Keratinocyte (primary cell): ENCODE results near the gene TSHR.

Experiments
- EZH2 ChIP-seq: IDR thresholded peaks from one replicate; pipeline ENCODE4 v1.6.1; 2012; ENCODE audit warnings: inconsistent platforms, mild to moderate bottlenecking, low read length, moderate library complexity
- TF ChIP-seq, protein P1 (sequence below), 3 experiments: IDR thresholded peaks in 1 of 3; conservative IDR thresholded peaks in 1 of 3; optimal IDR thresholded peaks in 1 of 3; 2 replicates in 2 of 3; 3 replicates in 1 of 3; pipeline versions ENCODE3 to v1.5.1; 2011; ENCODE audit warnings: low read length in 3 of 3, mild to moderate bottlenecking in 3 of 3, moderate library complexity in 2 of 3, control low read depth in 1 of 3, inconsistent platforms in 1 of 3; ENCODE audit not compliant: insufficient read depth in 2 of 3; ENCODE audit errors: extremely low read depth in 1 of 3

DNA sequence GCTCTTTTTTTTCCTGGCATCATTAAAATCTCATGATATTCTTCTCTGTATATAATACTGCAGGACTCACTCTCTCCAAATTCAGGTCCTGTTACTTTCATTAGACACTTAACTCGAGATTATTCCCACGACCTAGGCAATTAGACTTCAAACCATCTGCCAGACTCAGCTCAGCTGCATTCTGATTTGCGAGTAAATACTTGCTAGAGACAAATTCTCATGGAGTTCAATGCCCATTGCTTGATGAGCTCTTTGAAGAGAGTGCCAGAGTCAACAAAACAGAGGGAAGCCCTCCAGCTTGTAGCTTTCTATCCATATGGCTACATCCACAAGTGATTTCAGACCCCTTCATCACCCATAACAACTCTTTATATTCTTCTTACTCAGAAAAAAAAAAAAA lies 177.0 kb downstream of the TSHR start:
- TF ChIP-seq, protein P1, sequence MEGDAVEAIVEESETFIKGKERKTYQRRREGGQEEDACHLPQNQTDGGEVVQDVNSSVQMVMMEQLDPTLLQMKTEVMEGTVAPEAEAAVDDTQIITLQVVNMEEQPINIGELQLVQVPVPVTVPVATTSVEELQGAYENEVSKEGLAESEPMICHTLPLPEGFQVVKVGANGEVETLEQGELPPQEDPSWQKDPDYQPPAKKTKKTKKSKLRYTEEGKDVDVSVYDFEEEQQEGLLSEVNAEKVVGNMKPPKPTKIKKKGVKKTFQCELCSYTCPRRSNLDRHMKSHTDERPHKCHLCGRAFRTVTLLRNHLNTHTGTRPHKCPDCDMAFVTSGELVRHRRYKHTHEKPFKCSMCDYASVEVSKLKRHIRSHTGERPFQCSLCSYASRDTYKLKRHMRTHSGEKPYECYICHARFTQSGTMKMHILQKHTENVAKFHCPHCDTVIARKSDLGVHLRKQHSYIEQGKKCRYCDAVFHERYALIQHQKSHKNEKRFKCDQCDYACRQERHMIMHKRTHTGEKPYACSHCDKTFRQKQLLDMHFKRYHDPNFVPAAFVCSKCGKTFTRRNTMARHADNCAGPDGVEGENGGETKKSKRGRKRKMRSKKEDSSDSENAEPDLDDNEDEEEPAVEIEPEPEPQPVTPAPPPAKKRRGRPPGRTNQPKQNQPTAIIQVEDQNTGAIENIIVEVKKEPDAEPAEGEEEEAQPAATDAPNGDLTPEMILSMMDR (optimal IDR thresholded peaks at IDR 0.05 in 1 of 3, IDR thresholded peaks at IDR 0.05 in 1 of 3, conservative IDR thresholded peaks at IDR 0.05 in 1 of 3; ENCODE audit: extremely low read depth in 1 of 3, insufficient read depth in 2 of 3, low read length in 3 of 3): no peak
- TF ChIP-seq EZH2: no peak
